ENCODE data around the gene IFNAR1.
A peak's percentile ranks its signal among the peaks of the same experiment; 100 is the strongest.
"Not testable (repeated sequence)": the region's sequence is repeated elsewhere in the genome, so short reads cannot be mapped to it uniquely, and the experiment has no call there.

The IFNAR1 gene

DNA sequence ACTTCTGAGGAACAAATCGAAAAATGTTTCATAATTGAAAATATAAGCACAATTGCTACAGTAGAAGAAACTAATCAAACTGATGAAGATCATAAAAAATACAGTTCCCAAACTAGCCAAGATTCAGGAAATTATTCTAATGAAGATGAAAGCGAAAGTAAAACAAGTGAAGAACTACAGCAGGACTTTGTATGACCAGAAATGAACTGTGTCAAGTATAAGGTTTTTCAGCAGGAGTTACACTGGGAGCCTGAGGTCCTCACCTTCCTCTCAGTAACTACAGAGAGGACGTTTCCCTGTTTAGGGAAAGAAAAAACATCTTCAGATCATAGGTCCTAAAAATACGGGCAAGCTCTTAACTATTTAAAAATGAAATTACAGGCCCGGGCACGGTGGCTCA, 30.6 kb downstream of the IFNAR1 start:
- no peak for DNase-seq (ENCODE audit: insufficient read length)
- TF ChIP-seq TAF1 (IDR thresholded peaks at IDR 0.05; ENCODE audit: borderline replicate concordance, low read depth, low read length) (no peak), POLR2AphosphoS5 (IDR thresholded peaks at IDR 0.05; ENCODE audit: low read depth, low read length) (no peak), POLR2A (IDR thresholded peaks at IDR 0.05; ENCODE audit: low read depth, low read length) (no peak)
- FAIRE-seq = no peak

DNA sequence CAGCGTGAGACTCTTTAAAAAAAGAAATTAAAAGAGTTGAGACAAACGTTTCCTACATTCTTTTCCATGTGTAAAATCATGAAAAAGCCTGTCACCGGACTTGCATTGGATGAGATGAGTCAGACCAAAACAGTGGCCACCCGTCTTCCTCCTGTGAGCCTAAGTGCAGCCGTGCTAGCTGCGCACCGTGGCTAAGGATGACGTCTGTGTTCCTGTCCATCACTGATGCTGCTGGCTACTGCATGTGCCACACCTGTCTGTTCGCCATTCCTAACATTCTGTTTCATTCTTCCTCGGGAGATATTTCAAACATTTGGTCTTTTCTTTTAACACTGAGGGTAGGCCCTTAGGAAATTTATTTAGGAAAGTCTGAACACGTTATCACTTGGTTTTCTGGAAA, 31.2 kb downstream of the IFNAR1 start:
- no peak for DNase-seq (ENCODE audit: insufficient read length)
- no peak for FAIRE-seq
- TF ChIP-seq TAF1 (IDR thresholded peaks at IDR 0.05; ENCODE audit: borderline replicate concordance, low read depth, low read length) (no peak), POLR2AphosphoS5 (IDR thresholded peaks at IDR 0.05; ENCODE audit: low read depth, low read length) (no peak), POLR2A (IDR thresholded peaks at IDR 0.05; ENCODE audit: low read depth, low read length) (no peak)

DNA sequence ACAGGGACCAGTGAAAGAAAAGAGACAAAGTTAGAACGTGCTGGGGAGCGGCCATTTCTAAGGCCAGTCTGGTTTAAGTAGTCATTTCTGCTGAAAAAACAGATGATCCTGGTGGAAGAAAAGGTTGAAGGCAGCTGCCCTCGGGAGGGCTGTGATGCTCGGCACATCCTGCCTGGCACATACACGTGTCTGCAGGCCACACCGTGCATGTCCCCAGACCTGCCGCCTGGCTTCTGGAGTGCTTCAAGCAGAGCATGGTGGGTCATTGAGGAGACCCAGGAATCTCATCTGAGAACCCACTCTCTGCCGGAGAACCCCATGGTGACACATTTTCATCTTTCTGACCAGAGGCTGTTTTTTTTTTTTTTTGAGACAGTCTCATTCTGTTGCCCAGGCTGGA, 32.4 kb downstream of the IFNAR1 start:
- no peak for FAIRE-seq

DNA sequence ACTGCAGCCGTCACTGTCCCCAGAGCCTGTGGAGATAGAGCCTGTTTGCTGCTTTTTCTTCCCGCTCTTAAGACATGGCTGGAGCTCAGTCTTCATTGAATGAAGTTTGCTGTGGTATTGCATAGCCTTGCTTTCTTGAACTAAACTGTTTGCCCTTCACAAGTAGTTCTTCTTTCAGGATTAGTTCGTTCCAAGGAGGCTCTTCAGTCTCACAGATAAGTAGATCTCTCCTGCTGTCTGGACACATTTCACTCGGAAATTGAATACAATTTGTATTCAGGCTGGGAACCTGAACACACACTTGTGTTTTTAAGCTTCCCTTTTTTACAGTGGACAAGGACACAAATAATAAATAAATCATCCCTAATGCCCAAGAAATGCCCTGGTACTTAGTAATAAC, 34.7 kb downstream of the IFNAR1 start:
- TF ChIP-seq POLR2AphosphoS5 (IDR thresholded peaks at IDR 0.05; ENCODE audit: low read depth, low read length) (no peak), POLR2A (IDR thresholded peaks at IDR 0.05; ENCODE audit: low read depth, low read length) (no peak), TAF1 (IDR thresholded peaks at IDR 0.05; ENCODE audit: borderline replicate concordance, low read depth, low read length) (no peak)
- FAIRE-seq = no peak
- no peak for DNase-seq (ENCODE audit: insufficient read length)

More for the DNA sequence above, 32.4 kb downstream of the IFNAR1 start:
- TF ChIP-seq TAF1 (IDR thresholded peaks at IDR 0.05; ENCODE audit: borderline replicate concordance, low read depth, low read length) (no peak), POLR2AphosphoS5 (IDR thresholded peaks at IDR 0.05; ENCODE audit: low read depth, low read length) (no peak), POLR2A (IDR thresholded peaks at IDR 0.05; ENCODE audit: low read depth, low read length) (no peak)
- DNase-seq (ENCODE audit: insufficient read length) = no peak

DNA sequence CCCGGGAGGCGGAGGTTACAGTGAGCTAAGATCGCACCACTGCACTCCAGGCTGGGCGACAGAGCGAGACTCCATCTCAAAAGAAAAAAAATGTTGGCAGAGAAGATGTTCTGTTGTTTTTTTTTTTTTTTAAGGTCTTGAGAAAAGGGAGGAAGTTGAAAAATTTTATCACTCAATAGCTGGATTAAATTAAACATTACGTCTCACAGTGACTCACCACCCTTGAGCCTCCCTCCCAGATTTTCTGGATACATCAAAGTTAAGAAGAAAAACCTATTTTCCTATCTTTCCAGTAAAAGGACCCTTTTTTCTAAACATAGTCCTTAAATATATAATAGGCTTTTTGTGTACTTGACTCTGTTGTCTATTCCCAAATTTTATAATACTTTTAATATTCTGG, 35.5 kb downstream of the IFNAR1 start:
- FAIRE-seq = no peak
- TF ChIP-seq POLR2AphosphoS5 (IDR thresholded peaks at IDR 0.05; ENCODE audit: low read depth, low read length) (no peak), POLR2A (IDR thresholded peaks at IDR 0.05; ENCODE audit: low read depth, low read length) (no peak), TAF1 (IDR thresholded peaks at IDR 0.05; ENCODE audit: borderline replicate concordance, low read depth, low read length) (no peak)
- DNase-seq (ENCODE audit: insufficient read length) = no peak

DNA sequence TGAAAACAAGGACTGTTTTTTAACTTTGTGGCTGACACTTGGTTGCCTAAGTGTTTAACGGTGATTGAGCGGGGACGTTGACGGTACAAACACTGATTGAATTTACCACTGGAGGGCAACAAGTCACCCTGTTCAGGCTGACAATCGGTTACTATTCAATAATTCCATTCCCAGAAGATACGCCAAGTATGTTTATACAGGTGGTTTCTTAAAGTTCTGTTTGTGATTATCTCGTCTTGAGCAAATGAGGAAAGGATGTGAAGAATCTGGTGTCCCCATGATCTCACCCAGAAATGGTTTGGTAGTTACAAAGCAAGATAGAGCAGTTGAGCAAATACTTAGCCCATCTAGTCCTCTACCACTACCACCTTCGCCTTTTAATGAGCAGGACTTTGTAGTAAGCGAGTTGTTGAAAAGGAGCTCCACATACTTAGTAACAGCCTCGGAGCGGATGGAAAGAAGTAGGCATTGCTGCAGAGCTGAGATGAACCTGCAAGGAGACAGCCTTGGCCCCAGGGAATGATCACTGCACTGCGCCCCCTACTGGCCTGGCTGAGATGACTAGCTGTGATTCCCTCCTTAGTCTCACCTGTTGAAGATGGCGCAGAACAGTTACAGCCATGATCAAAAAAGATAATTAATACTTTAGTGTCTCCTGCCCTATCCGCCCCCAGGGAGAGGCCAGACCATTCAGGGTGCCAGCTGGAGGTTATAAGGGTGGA, 36.3 kb downstream of the IFNAR1 start:
- FAIRE-seq (peak; percentile 95), DNase-seq (ENCODE audit: insufficient read length) (peak; percentile 49)
- TF ChIP-seq POLR2AphosphoS5 (IDR thresholded peaks at IDR 0.05; ENCODE audit: low read depth, low read length) (0 out of 2 replicates have a peak, but pooled peaks have one; percentile 47), POLR2A (IDR thresholded peaks at IDR 0.05; ENCODE audit: low read depth, low read length) (no peak; the same call in 1 of the 2 replicates)

DNA sequence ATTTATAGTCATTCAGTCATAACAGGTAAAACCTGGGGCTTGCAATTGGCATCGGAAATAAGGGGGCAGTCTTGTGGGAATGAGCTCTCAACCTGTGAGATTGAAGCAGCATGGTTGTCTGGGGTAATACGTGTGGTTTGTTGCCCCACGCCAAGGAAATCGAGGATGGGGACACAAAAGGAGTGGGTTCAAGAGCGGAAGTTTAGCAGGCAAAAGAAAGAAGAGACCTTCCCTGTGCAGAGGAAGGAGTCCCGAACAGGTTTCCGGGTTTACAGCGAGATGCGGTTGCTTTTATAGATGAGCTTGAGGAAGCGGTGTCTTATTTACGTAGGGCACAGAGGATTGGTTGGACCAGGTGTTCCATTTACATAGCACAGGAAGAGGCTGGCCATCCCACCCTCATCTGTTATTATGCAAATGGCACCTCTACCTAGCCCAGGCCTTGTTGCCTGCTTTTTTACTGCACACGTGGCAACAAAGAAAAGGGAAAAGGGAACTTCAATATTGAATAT, 37.3 kb downstream of the IFNAR1 start:
- peak; percentile 78 for FAIRE-seq
- peak; percentile 76; the same call in 1 of the 2 replicates for TF ChIP-seq TAF1 (IDR thresholded peaks at IDR 0.05; ENCODE audit: borderline replicate concordance, low read depth, low read length)
- TF ChIP-seq POLR2A (IDR thresholded peaks at IDR 0.05; ENCODE audit: low read depth, low read length) = peak; percentile 98
- peak; percentile 98 for TF ChIP-seq POLR2AphosphoS5 (IDR thresholded peaks at IDR 0.05; ENCODE audit: low read depth, low read length)
- DNase-seq (ENCODE audit: insufficient read length) = no peak

DNA sequence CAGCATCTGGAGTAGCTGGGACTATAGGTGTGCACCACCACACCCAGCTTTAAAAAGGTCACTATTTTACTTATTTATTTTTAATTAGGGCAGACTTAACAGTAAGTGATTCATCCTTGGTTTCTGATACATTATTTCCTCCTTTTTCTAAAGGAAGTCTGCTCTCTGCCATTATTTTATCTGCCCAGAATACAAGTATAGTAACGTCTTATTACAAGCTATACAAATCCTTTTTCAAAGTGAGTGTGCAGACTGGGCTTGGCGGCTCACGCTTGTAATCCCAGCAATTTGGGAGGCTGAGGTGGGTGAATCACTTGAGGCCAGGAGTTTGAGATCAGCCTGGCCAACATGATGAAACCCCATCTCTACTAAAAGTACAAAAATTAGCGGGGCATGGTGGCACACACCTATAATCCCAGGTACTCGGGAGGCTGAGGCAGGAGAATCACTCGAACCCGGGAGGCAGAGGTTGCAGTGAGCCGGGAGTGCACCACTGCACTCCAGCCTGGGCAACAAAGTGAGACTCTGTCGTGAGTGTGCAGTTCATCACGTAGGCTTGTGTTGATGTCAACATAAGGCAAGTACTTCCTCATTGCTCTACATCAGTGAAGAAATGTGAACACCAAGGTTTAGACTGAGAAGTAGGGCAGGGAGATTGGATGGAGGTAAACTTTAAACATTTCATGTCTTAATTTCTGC, 39.3 kb downstream of the IFNAR1 start:
- not testable (repeated sequence) for DNase-seq (ENCODE audit: insufficient read length); FAIRE-seq

DNA sequence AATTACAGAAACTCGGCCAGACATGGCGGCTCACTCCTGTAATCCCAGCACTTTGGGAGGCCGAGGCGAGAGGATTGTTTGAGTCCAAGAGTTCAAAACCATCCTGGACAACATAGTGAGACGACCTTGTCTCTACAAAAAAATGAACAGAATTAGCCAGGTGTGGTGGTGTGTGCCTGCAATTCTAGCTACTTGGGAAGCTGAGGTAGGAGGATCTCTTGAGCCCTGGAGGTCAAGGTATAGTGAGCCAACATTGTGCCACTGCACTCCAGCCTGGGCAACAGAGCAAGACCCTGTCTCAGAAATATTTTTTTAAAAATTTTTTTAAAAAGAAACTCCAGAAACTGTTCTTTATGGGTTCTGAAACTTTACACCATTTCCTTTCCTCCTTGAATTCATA, 40.1 kb downstream of the IFNAR1 start:
- DNase-seq (ENCODE audit: insufficient read length) (no peak), FAIRE-seq (no peak)
- TF ChIP-seq POLR2AphosphoS5 (IDR thresholded peaks at IDR 0.05; ENCODE audit: low read depth, low read length) (no peak), TAF1 (IDR thresholded peaks at IDR 0.05; ENCODE audit: borderline replicate concordance, low read depth, low read length) (no peak), POLR2A (IDR thresholded peaks at IDR 0.05; ENCODE audit: low read depth, low read length) (no peak)

DNA sequence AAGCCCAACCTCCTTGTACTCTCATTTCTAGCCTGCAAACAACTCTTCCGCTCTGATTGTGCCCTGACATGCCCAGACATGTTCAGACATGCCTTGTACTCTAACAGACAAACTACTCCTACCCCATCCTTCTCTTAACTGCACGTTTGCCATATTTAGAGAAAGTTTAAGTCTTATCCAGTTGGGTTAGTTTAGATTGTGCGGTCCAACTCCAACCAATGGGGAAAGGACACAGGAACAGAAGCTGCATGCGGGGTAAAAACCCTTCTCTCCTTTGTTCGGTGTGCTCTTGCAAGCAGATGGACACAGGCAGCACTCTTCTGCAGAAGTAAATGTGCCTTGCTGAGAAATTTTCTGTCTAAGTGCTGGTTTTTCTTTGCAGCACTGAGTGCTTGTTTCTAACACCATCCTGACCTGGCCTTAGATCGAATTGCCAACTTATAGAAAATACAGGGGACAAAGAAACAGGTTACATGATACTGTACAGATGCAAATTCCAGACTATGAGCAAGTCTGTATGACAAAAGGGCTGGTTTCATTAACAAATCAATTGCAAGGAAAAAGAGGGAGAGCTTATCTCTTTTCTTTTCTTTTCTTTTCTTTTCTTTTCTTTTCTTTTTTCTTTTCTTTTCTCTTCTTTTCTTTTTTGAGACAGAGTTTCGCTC, 42.7 kb downstream of the IFNAR1 start:
- no peak for TF ChIP-seq TAF1 (IDR thresholded peaks at IDR 0.05; ENCODE audit: borderline replicate concordance, low read depth, low read length)
- TF ChIP-seq POLR2AphosphoS5 (IDR thresholded peaks at IDR 0.05; ENCODE audit: low read depth, low read length) = no peak
- no peak for TF ChIP-seq POLR2A (IDR thresholded peaks at IDR 0.05; ENCODE audit: low read depth, low read length)
- DNase-seq (ENCODE audit: insufficient read length) = no peak
- FAIRE-seq = no peak

DNA sequence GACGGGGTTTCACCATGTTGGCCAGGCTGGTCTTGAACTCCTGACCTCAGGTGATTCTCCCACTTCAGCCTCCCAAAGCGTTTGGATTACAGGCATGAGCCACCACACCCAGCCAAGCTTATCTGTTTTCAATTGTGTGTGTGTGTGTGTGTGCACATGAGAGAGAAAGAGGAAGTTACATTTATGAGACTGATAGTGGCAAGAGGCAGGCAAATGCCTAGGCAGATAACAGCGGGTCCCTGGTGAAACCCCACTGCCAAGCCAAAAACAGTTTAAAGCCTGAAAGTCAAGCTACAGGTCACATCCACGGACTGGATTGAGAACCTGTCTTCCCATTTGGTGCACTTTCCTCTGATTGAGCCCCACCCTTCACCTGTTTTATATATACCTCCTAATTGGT, 43.4 kb downstream of the IFNAR1 start:
- DNase-seq (ENCODE audit: insufficient read length) (no peak), FAIRE-seq (no peak)
- TF ChIP-seq TAF1 (IDR thresholded peaks at IDR 0.05; ENCODE audit: borderline replicate concordance, low read depth, low read length) (no peak), POLR2AphosphoS5 (IDR thresholded peaks at IDR 0.05; ENCODE audit: low read depth, low read length) (no peak), POLR2A (IDR thresholded peaks at IDR 0.05; ENCODE audit: low read depth, low read length) (no peak)
